ENCODE results near the gene ERP27.

The ERP27 gene

DNA sequence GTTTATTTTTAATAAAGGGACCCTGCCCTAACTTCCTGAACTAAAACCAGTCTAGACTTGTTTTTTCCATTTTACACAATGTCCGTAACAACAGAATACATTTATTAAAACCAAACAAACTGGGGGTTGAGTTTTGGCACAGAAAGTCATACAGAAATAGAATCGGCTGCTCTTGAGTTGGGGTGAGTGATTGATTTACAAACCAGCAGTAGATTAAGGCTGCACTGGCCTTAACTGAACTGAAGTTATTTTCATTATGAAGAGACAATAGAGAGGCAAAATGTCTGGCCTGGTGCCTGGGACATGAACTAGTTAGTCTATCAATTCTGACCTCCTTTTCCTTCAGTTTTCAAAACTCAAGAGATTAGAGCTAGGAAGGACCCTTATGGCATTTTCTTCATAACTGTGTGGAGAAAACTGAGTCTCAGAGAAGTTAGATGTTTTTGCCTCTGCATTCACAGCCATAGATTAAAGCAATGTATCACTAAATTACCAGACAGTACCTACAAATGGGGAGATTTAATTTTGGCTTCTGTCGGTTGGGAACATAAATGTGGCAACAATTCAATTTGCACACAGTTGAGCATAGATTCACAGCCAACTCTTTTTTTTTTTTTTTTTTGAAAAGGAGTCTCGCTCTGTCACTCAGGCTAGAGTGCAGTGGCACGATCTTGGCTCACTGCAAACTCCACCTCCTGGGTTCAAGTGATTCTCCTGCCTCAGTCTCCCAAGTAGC, 32.9 kb downstream of the ERP27 start:
- no peak overlapping the region for H3K4me3 ChIP-seq (ENCODE audit: low read depth, low read length)
- TF ChIP-seq, protein P1, sequence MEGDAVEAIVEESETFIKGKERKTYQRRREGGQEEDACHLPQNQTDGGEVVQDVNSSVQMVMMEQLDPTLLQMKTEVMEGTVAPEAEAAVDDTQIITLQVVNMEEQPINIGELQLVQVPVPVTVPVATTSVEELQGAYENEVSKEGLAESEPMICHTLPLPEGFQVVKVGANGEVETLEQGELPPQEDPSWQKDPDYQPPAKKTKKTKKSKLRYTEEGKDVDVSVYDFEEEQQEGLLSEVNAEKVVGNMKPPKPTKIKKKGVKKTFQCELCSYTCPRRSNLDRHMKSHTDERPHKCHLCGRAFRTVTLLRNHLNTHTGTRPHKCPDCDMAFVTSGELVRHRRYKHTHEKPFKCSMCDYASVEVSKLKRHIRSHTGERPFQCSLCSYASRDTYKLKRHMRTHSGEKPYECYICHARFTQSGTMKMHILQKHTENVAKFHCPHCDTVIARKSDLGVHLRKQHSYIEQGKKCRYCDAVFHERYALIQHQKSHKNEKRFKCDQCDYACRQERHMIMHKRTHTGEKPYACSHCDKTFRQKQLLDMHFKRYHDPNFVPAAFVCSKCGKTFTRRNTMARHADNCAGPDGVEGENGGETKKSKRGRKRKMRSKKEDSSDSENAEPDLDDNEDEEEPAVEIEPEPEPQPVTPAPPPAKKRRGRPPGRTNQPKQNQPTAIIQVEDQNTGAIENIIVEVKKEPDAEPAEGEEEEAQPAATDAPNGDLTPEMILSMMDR (IDR thresholded peaks at IDR 0.05; ENCODE audit: low read depth, low read length, missing control alignments), result no peak
- no peak for DNase-seq (ENCODE audit: low read depth)
- in situ Hi-C loops (cut with HindIII; ENCODE audit: low sequenced_read_pairs), result no loop called here

DNA sequence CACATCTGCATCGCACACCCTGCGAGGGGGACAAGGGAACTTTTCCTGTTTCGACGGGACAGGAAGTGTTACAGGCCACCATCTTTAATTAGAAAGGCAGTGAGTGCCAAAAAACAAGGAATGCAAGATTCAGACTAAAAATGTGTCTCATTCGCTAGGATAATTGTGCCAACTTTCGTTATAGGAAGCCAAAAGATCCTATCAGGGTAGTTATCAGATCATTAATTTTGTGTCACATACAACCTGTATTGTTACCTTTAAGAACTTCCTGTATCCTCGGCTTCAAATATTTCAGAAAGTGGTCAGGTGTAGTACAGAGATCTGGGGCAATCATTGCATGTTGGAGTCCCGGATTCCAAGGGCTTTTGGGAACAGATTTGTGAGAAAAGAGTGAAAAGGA, 33.5 kb downstream of the ERP27 start:
- TF ChIP-seq, protein P1 (IDR thresholded peaks at IDR 0.05; ENCODE audit: low read depth, low read length, missing control alignments), result no peak
- DNase-seq (ENCODE audit: low read depth), result no peak
- in situ Hi-C loops (cut with HindIII; ENCODE audit: low sequenced_read_pairs), result no loop called here
- no peak overlapping the region for H3K4me3 ChIP-seq (ENCODE audit: low read depth, low read length)

DNA sequence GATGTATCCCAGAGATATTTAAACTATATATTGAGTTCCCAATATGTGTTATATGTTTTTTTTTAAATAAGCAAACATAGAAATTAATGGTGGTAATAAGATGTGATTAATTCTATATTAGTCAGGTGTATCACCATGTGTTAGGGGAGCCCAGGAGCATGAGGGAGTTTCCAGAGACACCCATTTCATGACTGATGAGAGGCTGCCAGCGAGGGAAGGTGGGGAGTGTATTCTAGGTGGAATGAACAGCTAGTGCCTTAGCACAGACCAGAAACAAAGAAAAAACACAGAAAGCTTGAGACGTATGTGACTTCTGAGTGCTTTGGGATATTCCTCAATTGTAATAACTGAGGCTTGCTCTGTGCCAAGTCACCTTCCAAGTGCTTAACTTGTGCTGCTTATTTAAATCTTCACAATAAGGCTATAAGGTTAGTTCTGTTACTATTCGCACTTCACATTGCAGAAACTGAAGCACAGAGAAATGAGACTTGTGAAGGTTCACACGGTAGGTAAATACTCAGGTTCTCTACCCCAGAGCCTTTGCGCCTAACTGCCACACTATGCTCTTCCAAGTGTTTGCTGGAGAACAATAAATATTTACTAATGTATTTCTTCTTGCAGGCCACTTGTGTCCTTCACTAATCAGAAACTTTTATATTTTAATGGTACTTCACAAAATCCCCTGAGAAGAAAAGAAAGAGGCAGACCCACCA, 34.8 kb downstream of the ERP27 start:
- no peak overlapping the region for H3K4me3 ChIP-seq (ENCODE audit: low read depth, low read length)
- TF ChIP-seq, protein P1 (IDR thresholded peaks at IDR 0.05; ENCODE audit: low read depth, low read length, missing control alignments), result no peak
- DNase-seq (ENCODE audit: low read depth), result no peak
- in situ Hi-C loops (cut with HindIII; ENCODE audit: low sequenced_read_pairs), result no loop called here

DNA sequence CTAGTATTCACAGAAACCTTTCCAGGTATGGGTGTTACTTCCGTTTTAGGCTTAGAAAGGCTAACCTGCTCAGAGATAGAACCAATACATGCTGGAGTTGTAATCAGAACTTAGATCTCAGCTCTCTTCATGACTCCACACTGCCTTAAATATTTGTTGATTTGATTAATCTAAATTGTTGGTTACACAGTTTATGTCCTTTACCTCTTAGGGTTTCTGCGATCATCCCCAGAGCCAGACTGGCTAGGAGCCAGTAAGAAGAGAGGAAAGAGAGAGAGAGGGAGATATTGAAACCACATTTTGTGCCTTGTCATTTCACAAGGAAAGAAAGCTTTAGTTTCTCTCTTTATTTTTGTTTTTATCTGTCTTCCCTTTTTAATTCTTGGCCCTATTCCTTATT, 35.9 kb downstream of the ERP27 start:
- DNase-seq (ENCODE audit: low read depth), result no peak
- in situ Hi-C loops (cut with HindIII; ENCODE audit: low sequenced_read_pairs), result no loop called here
- TF ChIP-seq, protein P1 (IDR thresholded peaks at IDR 0.05; ENCODE audit: low read depth, low read length, missing control alignments), result no peak
- H3K4me3 ChIP-seq (ENCODE audit: low read depth, low read length), result no peak overlapping the region

DNA sequence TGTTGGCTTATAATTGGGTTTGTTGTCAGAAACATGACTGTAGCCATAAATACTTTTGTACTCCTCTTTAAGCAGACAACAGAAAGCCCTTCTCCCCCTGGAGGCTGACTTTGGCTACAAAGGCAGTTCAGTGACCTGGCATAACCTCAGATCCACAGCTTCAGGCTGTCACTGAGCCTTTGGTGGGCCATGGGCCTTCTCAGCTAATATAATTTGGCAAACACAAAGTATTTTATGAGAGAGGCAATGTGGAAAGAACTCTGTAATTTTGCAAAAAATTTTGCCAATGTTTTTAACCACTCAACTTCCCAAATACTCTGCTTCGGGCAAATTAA, 37.1 kb downstream of the ERP27 start:
- no peak overlapping the region for H3K4me3 ChIP-seq (ENCODE audit: low read depth, low read length)
- in situ Hi-C loops (cut with HindIII; ENCODE audit: low sequenced_read_pairs), result no loop called here
- TF ChIP-seq, protein P1 (IDR thresholded peaks at IDR 0.05; ENCODE audit: low read depth, low read length, missing control alignments), result no peak
- no peak for DNase-seq (ENCODE audit: low read depth)

DNA sequence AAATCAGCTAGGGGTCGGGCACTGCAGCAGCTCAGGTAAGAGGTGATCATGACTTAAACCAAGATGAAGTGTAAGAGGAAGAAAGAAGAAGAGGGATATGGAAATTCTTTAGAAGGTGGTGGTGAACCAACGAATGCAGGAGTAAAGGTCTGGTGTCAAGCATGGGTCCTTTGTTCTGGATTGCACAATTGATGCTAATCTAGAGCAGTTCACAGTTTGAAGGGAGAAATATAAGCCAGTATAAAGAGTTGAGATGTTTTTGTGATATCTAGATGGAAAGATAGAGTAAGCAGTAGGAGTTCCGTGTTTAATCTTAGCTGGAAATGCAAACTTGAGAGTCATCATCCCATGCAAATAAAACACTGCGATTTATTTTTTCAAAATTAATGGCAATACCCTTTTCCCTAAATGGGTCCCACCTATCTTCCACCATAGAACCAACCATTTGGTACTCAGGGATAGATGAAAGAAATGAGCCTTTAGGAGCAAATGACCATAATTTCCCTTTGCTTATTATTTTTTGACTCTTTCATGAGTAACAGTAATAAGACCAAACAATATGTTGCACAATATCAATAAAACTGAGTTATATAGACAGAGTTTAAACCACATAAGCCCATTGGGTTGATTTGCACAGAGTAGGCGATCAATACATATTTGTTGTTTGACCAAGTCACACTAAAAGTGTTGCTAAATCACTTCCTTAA, 37.7 kb downstream of the ERP27 start:
- DNase-seq (ENCODE audit: low read depth), result no peak
- TF ChIP-seq, protein P1 (IDR thresholded peaks at IDR 0.05; ENCODE audit: low read depth, low read length, missing control alignments), result no peak
- in situ Hi-C loops (cut with HindIII; ENCODE audit: low sequenced_read_pairs), result no loop called here
- no peak overlapping the region for H3K4me3 ChIP-seq (ENCODE audit: low read depth, low read length)

Data from astrocyte of the cerebellum (primary cell).